ENCODE data around the gene RRP1B. TPM values are rescaled to one million over a fixed set of nuclear protein-coding genes. Genes with fewer than 3 reads are reported as not detected.
"Not testable (repeated sequence)": the region's sequence is repeated elsewhere in the genome, so short reads cannot be mapped to it uniquely, and the experiment has no call there.

RRP1B gene
- 10 to 100 TPM; 17.4 to 22.0 (median 20.8) TPM for total RNA-seq

GRCh38 chr21:43659136-43660000, at the start of gene RRP1B, which contains the start of gene HSF2BP:
TSS of gene RRP1B (plus strand) at chr21:43659560. CDS start at chr21:43659665, 105 bp downstream.
TSS of gene HSF2BP (minus strand) at chr21:43659488. CDS start at chr21:43658096, 1,392 bp downstream.
- Histone ChIP-seq H3K27ac (replicated peaks in 1 of 4) (peak within 1 kb of the TSS; percentile 85 to 95 (median 92)), H3K4me1 (peaks cover 19 to 39% (median 33%) of the 10 kb centered on the region in 4 donors), H3K9me3 (no peaks in the 10 kb centered on the region), H3K4me3 (peak within 1 kb of the TSS; percentile 93 to 98 (median 95)), H3K36me3 (peaks cover 3 to 22% (median 17%) of the 10 kb centered on the region in 4 donors), H3K27me3 (no peaks in the 10 kb centered on the region)
- intact Hi-C loops (cut with DNase I) = no loop called here
- WGBS = 6% methylated on average over 69 of the region's 92 CpGs
- peak; percentile 6 to 44 (median 11) for TF ChIP-seq CTCF (IDR thresholded peaks at IDR 0.05)
- TF ChIP-seq POLR2AphosphoS5 (IDR thresholded peaks at IDR 0.05) = peak; percentile 75 to 79
- TF ChIP-seq POLR2A (IDR thresholded peaks at IDR 0.05; ENCODE audit: low read depth) = no peak
- no peak for DNase-seq (ENCODE audit: extremely low spot score)

- Histone ChIP-seq H3K27ac (replicated peaks in 1 of 4) (no peak overlapping the region), H3K9me3 (no peaks in the 10 kb centered on the region), H3K27me3 (no peaks in the 10 kb centered on the region), H3K4me1 (peaks cover 10 to 28% (median 22%) of the 10 kb centered on the region in 4 donors), H3K4me3 (no peak overlapping the region), H3K36me3 (no peaks in the 10 kb centered on the region)
- WGBS = 43% methylated on average over 8 of the region's 8 CpGs
- intact Hi-C loops (cut with DNase I) = no loop called here
- no peak for DNase-seq (ENCODE audit: extremely low spot score)
- TF ChIP-seq EP300 (IDR thresholded peaks at IDR 0.05) (no peak), POLR2AphosphoS5 (IDR thresholded peaks at IDR 0.05) (peak; percentile 19 to 43), CTCF (IDR thresholded peaks at IDR 0.05) (peak; percentile 60 to 78 (median 77))
Observed at GRCh38 chr21:43611598-43612369, 47.6 kb upstream of the RRP1B start.

GRCh38 chr21:43613755-43614638, 45.4 kb upstream of the RRP1B start:
- Histone ChIP-seq H3K27ac (replicated peaks in 1 of 4) (no peak overlapping the region), H3K4me1 (peaks cover 10 to 28% (median 21%) of the 10 kb centered on the region in 4 donors), H3K27me3 (no peaks in the 10 kb centered on the region), H3K4me3 (no peak overlapping the region), H3K36me3 (no peaks in the 10 kb centered on the region), H3K9me3 (no peaks in the 10 kb centered on the region)
- intact Hi-C loops (cut with DNase I) = no loop called here
- TF ChIP-seq EP300 (IDR thresholded peaks at IDR 0.05) (no peak), CTCF (IDR thresholded peaks at IDR 0.05) (no peak), POLR2AphosphoS5 (IDR thresholded peaks at IDR 0.05) (no peak), POLR2A (IDR thresholded peaks at IDR 0.05; ENCODE audit: low read depth) (no peak)
- 88% methylated on average over 8 of the region's 8 CpGs for WGBS
- no peak for DNase-seq (ENCODE audit: extremely low spot score)

GRCh38 chr21:43614839-43615238, 44.5 kb upstream of the RRP1B start:
- Histone ChIP-seq H3K36me3 (no peaks in the 10 kb centered on the region), H3K4me1 (peaks cover 6 to 21% (median 14%) of the 10 kb centered on the region in 4 donors), H3K9me3 (peaks cover 0 to 5% (median under 1%) of the 10 kb centered on the region in 4 donors), H3K4me3 (no peak overlapping the region), H3K27me3 (no peaks in the 10 kb centered on the region), H3K27ac (replicated peaks in 1 of 4) (no peak overlapping the region)
- WGBS = 88% methylated on average over 5 of the region's 5 CpGs
- intact Hi-C loops (cut with DNase I) = no loop called here
- TF ChIP-seq CTCF (IDR thresholded peaks at IDR 0.05) = no peak
- no peak for TF ChIP-seq EP300 (IDR thresholded peaks at IDR 0.05)
- TF ChIP-seq POLR2A (IDR thresholded peaks at IDR 0.05; ENCODE audit: low read depth) = no peak
- no peak for TF ChIP-seq POLR2AphosphoS5 (IDR thresholded peaks at IDR 0.05)
- DNase-seq (ENCODE audit: extremely low spot score) = no peak

- H3K27ac ChIP-seq (replicated peaks in 1 of 4); H3K4me3 ChIP-seq; H3K27me3 ChIP-seq; intact Hi-C loops (cut with DNase I); DNase-seq (ENCODE audit: extremely low spot score); H3K4me1 ChIP-seq; H3K36me3 ChIP-seq: not testable (repeated sequence)
- 74% methylated on average over 3 of the region's 3 CpGs for WGBS
- H3K9me3 ChIP-seq = peaks cover 0 to 14% (median 2%) of the 10 kb centered on the region in 4 donors
Observed at GRCh38 chr21:43616861-43617260, 42.5 kb upstream of the RRP1B start.
